ENCODE data around the gene P2RX1. TPM values are rescaled to one million over a fixed set of nuclear protein-coding genes. Genes with fewer than 3 reads are reported as not detected.

The P2RX1 gene
- total and polyA plus RNA-seq, 4 experiments from 2014 or later = not detected

DNA sequence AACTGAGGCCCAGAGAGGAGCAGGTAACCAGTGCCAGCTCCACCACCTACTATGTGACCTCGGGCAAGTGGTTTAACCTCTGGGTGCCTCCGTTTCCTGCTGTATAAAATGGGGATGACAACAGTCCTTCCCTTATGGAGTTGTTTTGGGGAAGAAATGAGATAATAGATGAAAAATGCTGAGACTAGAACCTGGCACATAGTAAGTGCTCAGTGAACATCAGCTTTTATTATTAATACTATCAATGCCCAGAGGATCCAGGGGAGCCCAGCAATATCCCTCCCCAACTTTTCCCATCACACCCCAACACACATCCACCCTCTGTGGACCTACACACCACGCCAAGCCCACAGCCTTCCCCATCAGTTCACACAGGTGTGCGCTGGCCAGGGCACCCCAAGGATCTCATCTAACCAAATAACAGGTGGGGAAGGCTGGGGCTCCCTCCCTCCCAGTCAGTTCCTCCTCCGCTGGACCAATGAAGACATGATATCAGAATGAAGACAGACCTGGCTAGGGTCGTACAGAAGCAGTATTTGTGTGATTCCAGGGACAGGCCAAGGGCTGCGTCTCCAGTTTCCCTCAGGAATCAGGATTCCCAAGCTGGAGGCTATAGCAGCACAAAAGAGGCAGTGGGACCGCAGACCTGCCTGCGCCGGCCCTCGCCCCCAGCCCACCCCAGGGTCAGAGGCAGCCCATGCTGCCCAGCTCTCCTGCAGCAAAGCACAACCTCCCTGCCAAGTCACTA is 46.1 kb upstream of the P2RX1 start:
- H3K27ac Mint-ChIP-seq = peak overlapping the region; percentile 80 to 95 (median 88)
- peaks cover 36 to 65% (median 54%) of the 10 kb centered on the region in 4 donors for H3K4me1 Mint-ChIP-seq
- ChIA-PET CTCF (ENCODE audit: partially characterized antibody) (interaction anchor here (0.8 to 2.4 kb wide), 4 partner anchors 42 to 113 kb away, joined by 3 to 13 read pairs (median 4); partner anchors contain the start of gene P2RX1), POLR2A (ENCODE audit: partially characterized antibody) (interaction anchor here (0.9 to 5.0 kb wide), 7 partner anchors 12 to 106 kb away, joined by 3 to 46 read pairs (median 3); no protein-coding TSS in a partner anchor)
- Histone ChIP-seq H3K27me3 (ENCODE audit: insufficient read depth, low read length) (no peaks in the 10 kb centered on the region), H3K4me1 (ENCODE audit: insufficient read depth, low read length) (peaks cover 61% of the 10 kb centered on the region), H3K27ac (ENCODE audit: low read depth, low read length) (peak overlapping the region; percentile 62), H3K9me3 (ENCODE audit: control insufficient read depth in 1 of 2, low read length in 2 of 2) (no peaks in the 10 kb centered on the region), H3K36me3 (ENCODE audit: insufficient read depth, low read length) (peaks cover 16% of the 10 kb centered on the region), H3K4me3 (ENCODE audit: low read length in 2 of 2) (peak overlapping the region; percentile 3 to 97)
- H3K4me3 Mint-ChIP-seq = peak overlapping the region; percentile 88 to 92 (median 90)
- DNase-seq = no peak
- H3K36me3 Mint-ChIP-seq = peaks cover 10 to 32% of the 10 kb centered on the region in 2 donors
- H3K27me3 Mint-ChIP-seq = no peaks in the 10 kb centered on the region
- intact Hi-C loops (cut with micrococcal nuclease) = no loop called here
- no peaks in the 10 kb centered on the region for H3K9me3 Mint-ChIP-seq

DNA sequence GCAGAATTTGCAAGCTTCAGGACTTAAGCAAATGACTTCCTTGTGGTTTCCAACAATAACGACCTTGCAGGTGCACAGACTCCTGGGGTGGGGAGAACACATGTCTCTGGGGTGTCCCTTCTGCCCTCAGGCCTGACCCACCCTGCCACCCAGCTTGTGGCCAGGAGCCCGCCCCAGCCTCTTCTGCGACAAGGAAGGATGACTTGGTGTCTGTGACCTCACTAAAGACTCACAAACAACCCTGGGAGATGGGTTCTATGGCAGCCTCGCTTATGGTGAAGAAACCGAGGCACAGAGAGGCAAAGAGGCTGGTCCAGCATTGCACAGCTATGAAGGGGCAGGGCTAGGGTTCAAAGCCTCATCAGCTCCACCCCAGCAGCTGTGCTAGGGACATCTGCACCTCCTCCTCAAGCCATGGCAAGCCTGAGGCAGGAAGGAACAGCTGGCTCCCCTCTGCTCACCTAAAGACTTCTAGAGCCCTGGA is 45.3 kb upstream of the P2RX1 start:
- no peaks in the 10 kb centered on the region for H3K9me3 Mint-ChIP-seq
- ChIA-PET POLR2A (ENCODE audit: partially characterized antibody) (interaction anchor here (0.9 to 5.0 kb wide), 4 partner anchors 26 to 116 kb away, joined by 3 to 46 read pairs (median 4); partner anchors contain the start of gene NCBP3), CTCF (ENCODE audit: partially characterized antibody) (interaction anchor here (1.2 to 2.4 kb wide), 4 partner anchors 42 to 48 kb away, joined by 3 to 13 read pairs (median 4); partner anchors contain the start of gene P2RX1)
- no peaks in the 10 kb centered on the region for H3K27me3 Mint-ChIP-seq
- peak overlapping the region; percentile 88 to 92 (median 90) for H3K4me3 Mint-ChIP-seq
- DNase-seq = peak; percentile 12 to 70 (median 31)
- no peaks in the 10 kb centered on the region for H3K27me3 ChIP-seq (ENCODE audit: insufficient read depth, low read length)
- peaks cover 69% of the 10 kb centered on the region for H3K4me1 ChIP-seq (ENCODE audit: insufficient read depth, low read length)
- peak overlapping the region; percentile 75 to 95 (median 87) for H3K27ac Mint-ChIP-seq
- H3K4me1 Mint-ChIP-seq = peaks cover 43 to 72% (median 61%) of the 10 kb centered on the region in 4 donors
- peak overlapping the region; percentile 3 to 7 for H3K4me3 ChIP-seq (ENCODE audit: low read length in 2 of 2)
- H3K9me3 ChIP-seq (ENCODE audit: control insufficient read depth in 1 of 2, low read length in 2 of 2) = no peaks in the 10 kb centered on the region
- H3K36me3 Mint-ChIP-seq = peaks cover 17 to 40% of the 10 kb centered on the region in 2 donors
- peaks cover 24% of the 10 kb centered on the region for H3K36me3 ChIP-seq (ENCODE audit: insufficient read depth, low read length)
- peak overlapping the region; percentile 62 for H3K27ac ChIP-seq (ENCODE audit: low read depth, low read length)
- intact Hi-C loops (cut with micrococcal nuclease) = no loop called here

DNA sequence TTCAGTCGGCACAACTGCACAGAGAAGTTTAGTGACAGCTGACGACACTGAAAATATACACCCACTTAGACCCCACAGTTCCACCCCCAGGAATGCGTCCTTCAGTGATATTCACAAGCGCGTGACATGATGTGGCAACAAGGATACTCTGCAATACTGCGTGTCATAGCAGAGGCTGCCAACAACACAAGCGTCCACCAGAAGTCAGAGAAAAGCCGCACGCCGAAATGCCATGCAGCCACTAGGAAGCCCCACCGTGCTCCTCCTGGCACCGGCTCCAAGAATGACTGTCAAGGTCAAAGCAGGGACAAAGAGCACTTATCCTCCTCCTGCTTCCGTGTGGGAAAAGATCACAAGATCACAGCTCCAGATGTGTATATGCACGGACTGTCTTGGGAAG is 44.5 kb upstream of the P2RX1 start:
- DNase-seq = no peak
- ChIA-PET POLR2A (ENCODE audit: partially characterized antibody) (interaction anchor here (1.2 to 1.7 kb wide), 2 partner anchors 108 to 115 kb away, joined by 3 to 5 read pairs; partner anchors contain the start of gene NCBP3), CTCF (ENCODE audit: partially characterized antibody) (interaction anchor here (1.4 kb wide), 1 partner anchor 47 kb away, joined by 4 read pairs; no protein-coding TSS in a partner anchor)
- Mint-ChIP-seq H3K27ac (peak overlapping the region in 6 of 7 donors; percentile 62 to 89 (median 82)), H3K4me1 (peaks cover 44 to 79% (median 66%) of the 10 kb centered on the region in 4 donors), H3K4me3 (peak overlapping the region in 7 of 8 donors; percentile 55 to 92 (median 71)), H3K36me3 (peaks cover 17 to 45% of the 10 kb centered on the region in 2 donors), H3K27me3 (no peaks in the 10 kb centered on the region), H3K9me3 (no peaks in the 10 kb centered on the region)
- H3K27ac ChIP-seq (ENCODE audit: low read depth, low read length) = peak overlapping the region; percentile 62
- H3K9me3 ChIP-seq (ENCODE audit: control insufficient read depth in 1 of 2, low read length in 2 of 2) = no peaks in the 10 kb centered on the region
- H3K27me3 ChIP-seq (ENCODE audit: insufficient read depth, low read length) = no peaks in the 10 kb centered on the region
- intact Hi-C loops (cut with micrococcal nuclease) = no loop called here
- peaks cover 74% of the 10 kb centered on the region for H3K4me1 ChIP-seq (ENCODE audit: insufficient read depth, low read length)
- no peak overlapping the region for H3K4me3 ChIP-seq (ENCODE audit: low read length in 2 of 2)
- peaks cover 24% of the 10 kb centered on the region for H3K36me3 ChIP-seq (ENCODE audit: insufficient read depth, low read length)

DNA sequence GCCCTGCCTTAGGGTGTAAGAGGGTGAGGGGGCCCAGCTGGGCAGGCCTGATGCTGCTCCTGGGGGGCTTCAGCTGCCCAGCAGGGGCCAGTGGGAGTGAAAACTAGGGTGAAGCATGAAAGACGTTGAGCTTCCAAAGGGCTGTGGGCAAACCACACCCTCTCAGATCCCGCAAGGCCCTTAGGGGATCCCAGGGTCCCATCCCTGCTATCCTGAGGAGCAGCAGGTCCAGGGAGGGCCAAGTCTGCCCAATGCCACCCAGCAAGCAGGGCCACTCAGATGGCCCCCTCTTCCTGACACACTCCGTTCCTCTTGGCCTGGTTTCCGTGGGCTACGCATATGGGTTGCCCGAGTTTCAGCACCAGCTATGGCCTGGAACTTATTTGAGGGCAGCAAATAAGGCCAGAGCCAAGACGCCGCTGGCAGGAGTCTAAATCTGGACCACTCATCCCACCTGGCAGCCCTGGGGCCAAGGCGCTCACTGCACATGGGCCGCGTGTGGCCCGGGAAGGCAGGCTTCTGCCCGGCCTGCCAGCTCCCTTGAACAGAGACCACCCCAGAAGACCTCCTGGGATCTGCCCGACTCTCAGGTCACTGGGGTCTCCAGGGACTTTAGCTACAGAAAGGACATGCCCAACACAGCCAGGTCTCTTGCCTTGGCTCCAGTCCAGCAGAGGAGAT is 43.8 kb upstream of the P2RX1 start:
- H3K4me1 Mint-ChIP-seq = peaks cover 39 to 74% (median 59%) of the 10 kb centered on the region in 4 donors
- H3K27ac Mint-ChIP-seq = peak overlapping the region in 6 of 7 donors; percentile 62 to 89 (median 84)
- no peak overlapping the region for H3K4me3 ChIP-seq (ENCODE audit: low read length in 2 of 2)
- peak overlapping the region in 7 of 8 donors; percentile 23 to 90 (median 68) for H3K4me3 Mint-ChIP-seq
- no peaks in the 10 kb centered on the region for H3K27me3 ChIP-seq (ENCODE audit: insufficient read depth, low read length)
- H3K9me3 ChIP-seq (ENCODE audit: control insufficient read depth in 1 of 2, low read length in 2 of 2) = no peaks in the 10 kb centered on the region
- no peaks in the 10 kb centered on the region for H3K27me3 Mint-ChIP-seq
- H3K36me3 ChIP-seq (ENCODE audit: insufficient read depth, low read length) = peaks cover 29% of the 10 kb centered on the region
- DNase-seq = no peak
- ChIA-PET CTCF (ENCODE audit: partially characterized antibody) (interaction anchor here (1.2 to 1.4 kb wide), 2 partner anchors 12 to 46 kb away, joined by 4 to 5 read pairs; no protein-coding TSS in a partner anchor), POLR2A (ENCODE audit: partially characterized antibody) (interaction anchor here (0.5 to 1.7 kb wide), 2 partner anchors 114 to 261 kb away, joined by 3 to 5 read pairs; partner anchors contain the start of gene NCBP3)
- intact Hi-C loops (cut with micrococcal nuclease) = no loop called here
- H3K27ac ChIP-seq (ENCODE audit: low read depth, low read length) = peak overlapping the region; percentile 62
- no peaks in the 10 kb centered on the region for H3K9me3 Mint-ChIP-seq
- peaks cover 17 to 46% of the 10 kb centered on the region in 2 donors for H3K36me3 Mint-ChIP-seq
- H3K4me1 ChIP-seq (ENCODE audit: insufficient read depth, low read length) = peaks cover 68% of the 10 kb centered on the region

DNA sequence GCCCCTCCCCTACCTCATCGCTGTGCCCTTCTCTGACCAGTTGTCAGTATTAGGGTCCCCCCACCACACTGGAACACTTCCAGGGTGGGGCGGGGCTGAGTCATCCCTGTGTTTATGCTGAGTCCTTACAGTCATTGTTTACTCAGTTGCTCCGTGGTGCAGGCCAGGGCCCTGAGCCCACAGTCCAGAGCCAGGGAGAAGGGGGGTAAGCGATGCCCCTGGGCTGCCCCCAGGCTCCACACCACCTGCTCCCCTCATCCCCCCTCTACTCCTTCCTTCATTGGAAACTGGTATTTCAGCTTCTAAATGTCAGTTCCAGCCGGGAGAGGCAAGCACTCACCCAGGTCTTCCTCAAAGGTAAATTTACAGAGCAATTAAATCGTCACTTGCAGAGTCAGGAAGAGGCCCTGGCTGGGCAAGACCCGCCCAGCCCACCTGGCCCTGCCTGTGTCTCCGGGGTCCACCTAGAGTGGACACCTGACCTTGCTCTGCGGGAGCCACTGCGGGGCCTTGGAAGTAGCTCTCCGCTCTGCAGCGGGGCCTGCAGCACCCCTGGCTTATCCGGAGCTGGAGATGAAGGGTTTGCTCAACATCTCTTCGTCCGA is 43.1 kb upstream of the P2RX1 start:
- peak overlapping the region in 4 of 7 donors; percentile 12 to 84 (median 74) for H3K27ac Mint-ChIP-seq
- POLR2A ChIA-PET (ENCODE audit: partially characterized antibody) = interaction anchor here (0.5 kb wide), 1 partner anchor 260 kb away, joined by 3 read pairs; no protein-coding TSS in a partner anchor
- H3K9me3 Mint-ChIP-seq = no peaks in the 10 kb centered on the region
- H3K9me3 ChIP-seq (ENCODE audit: control insufficient read depth in 1 of 2, low read length in 2 of 2) = no peaks in the 10 kb centered on the region
- no peaks in the 10 kb centered on the region for H3K27me3 ChIP-seq (ENCODE audit: insufficient read depth, low read length)
- peak overlapping the region; percentile 62 for H3K27ac ChIP-seq (ENCODE audit: low read depth, low read length)
- CTCF ChIA-PET (ENCODE audit: partially characterized antibody) = interaction anchor here (1.2 to 1.4 kb wide), 2 partner anchors 11 to 45 kb away, joined by 4 to 5 read pairs; no protein-coding TSS in a partner anchor
- H3K4me3 Mint-ChIP-seq = peak overlapping the region in 4 of 8 donors; percentile 17 to 64 (median 21)
- H3K36me3 Mint-ChIP-seq = peaks cover 17 to 46% of the 10 kb centered on the region in 2 donors
- H3K4me1 ChIP-seq (ENCODE audit: insufficient read depth, low read length) = peaks cover 68% of the 10 kb centered on the region
- H3K36me3 ChIP-seq (ENCODE audit: insufficient read depth, low read length) = peaks cover 32% of the 10 kb centered on the region
- H3K4me3 ChIP-seq (ENCODE audit: low read length in 2 of 2) = no peak overlapping the region
- DNase-seq = no peak
- intact Hi-C loops (cut with micrococcal nuclease) = no loop called here
- H3K4me1 Mint-ChIP-seq = peaks cover 37 to 68% (median 58%) of the 10 kb centered on the region in 4 donors
- no peaks in the 10 kb centered on the region for H3K27me3 Mint-ChIP-seq

DNA sequence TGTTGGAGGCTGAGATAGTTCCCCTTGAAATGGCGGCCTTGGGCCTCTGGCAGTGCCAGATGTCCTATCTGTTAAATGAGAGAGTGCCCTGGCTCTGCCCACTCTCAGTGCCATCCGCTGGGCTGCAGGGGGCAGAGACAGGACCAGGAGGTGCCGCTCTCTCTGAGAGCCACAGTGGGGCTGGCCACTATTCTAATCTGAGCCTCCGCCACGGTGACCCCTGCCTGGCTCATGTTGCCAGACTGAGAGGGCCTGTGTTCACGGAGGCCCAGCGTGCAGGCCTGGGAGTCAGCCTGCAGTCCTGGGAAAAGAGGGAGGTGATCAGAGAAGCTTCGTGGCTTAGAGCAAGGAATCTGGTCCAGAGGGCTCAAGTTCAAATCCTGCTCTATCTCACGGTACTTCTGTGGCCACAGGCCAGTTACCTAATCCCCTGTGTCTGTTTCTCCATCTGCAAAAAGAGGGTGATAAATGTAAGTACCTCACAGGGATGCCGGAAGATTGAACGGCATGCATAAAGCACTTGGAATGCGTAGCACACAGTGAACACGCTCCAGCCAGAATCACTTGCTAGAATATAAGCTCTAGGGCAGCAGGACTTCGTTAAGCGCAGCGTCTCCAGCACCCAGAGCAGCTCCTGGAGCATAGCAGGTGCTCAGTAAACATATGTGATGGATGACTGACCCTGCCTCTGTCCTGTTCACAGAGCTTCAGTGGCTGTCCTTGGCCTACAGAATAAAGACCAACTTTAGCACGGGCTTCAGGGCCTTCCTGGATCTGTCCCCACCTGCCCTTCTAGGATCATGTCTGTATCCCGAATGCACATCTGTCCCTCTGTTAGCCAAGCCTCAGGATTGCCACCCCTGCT is 41.7 kb upstream of the P2RX1 start:
- no peak for DNase-seq
- CTCF ChIA-PET (ENCODE audit: partially characterized antibody) = no interaction called here
- Mint-ChIP-seq H3K4me1 (peaks cover 35 to 63% (median 55%) of the 10 kb centered on the region in 4 donors), H3K36me3 (peaks cover 17 to 44% of the 10 kb centered on the region in 2 donors), H3K27ac (peak overlapping the region in 4 of 7 donors; percentile 46 to 78 (median 60)), H3K9me3 (no peaks in the 10 kb centered on the region), H3K4me3 (no peak overlapping the region), H3K27me3 (no peaks in the 10 kb centered on the region)
- Histone ChIP-seq H3K4me1 (ENCODE audit: insufficient read depth, low read length) (peaks cover 64% of the 10 kb centered on the region), H3K4me3 (ENCODE audit: low read length in 2 of 2) (no peak overlapping the region), H3K9me3 (ENCODE audit: control insufficient read depth in 1 of 2, low read length in 2 of 2) (no peaks in the 10 kb centered on the region), H3K27ac (ENCODE audit: low read depth, low read length) (no peak overlapping the region), H3K27me3 (ENCODE audit: insufficient read depth, low read length) (no peaks in the 10 kb centered on the region), H3K36me3 (ENCODE audit: insufficient read depth, low read length) (peaks cover 41% of the 10 kb centered on the region)
- POLR2A ChIA-PET (ENCODE audit: partially characterized antibody) = no interaction called here
- intact Hi-C loops (cut with micrococcal nuclease) = no loop called here

All from CD4-positive, alpha-beta memory T cell (primary cell).